ENCODE results near the gene KIF27.
"Not testable (repeated sequence)": the region's sequence is repeated elsewhere in the genome, so short reads cannot be mapped to it uniquely, and the experiment has no call there.

Gene KIF27

DNA sequence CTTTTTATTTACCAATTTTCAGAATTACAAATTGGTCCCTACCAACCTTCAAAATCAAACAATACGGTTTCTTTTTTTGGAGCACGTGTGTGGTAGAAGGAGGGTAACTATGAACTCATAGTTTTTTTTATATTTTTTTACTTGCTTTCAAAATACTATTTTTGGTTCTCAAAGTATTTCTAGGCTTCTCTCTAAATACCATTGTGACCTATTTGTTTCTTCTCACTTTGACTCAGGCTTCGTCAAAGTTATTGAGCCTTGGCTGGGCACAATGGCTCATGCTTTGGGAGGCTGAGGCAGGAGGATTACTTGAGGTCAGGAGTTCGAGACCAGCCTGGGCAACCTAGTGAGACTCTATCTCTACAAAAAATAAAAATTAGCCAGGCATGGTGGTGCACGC lies 11.6 kb upstream of the KIF27 start:
- no peak overlapping the region for H3K4me3 ChIP-seq (ENCODE audit: low read length)
- no peak for DNase-seq (ENCODE audit: low read depth)
- TF ChIP-seq, protein P1, sequence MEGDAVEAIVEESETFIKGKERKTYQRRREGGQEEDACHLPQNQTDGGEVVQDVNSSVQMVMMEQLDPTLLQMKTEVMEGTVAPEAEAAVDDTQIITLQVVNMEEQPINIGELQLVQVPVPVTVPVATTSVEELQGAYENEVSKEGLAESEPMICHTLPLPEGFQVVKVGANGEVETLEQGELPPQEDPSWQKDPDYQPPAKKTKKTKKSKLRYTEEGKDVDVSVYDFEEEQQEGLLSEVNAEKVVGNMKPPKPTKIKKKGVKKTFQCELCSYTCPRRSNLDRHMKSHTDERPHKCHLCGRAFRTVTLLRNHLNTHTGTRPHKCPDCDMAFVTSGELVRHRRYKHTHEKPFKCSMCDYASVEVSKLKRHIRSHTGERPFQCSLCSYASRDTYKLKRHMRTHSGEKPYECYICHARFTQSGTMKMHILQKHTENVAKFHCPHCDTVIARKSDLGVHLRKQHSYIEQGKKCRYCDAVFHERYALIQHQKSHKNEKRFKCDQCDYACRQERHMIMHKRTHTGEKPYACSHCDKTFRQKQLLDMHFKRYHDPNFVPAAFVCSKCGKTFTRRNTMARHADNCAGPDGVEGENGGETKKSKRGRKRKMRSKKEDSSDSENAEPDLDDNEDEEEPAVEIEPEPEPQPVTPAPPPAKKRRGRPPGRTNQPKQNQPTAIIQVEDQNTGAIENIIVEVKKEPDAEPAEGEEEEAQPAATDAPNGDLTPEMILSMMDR (conservative IDR thresholded peaks at IDR 0.05; ENCODE audit: low read depth, low read length), result no peak

GRCh38 chr9:83932011-83932410 lies 10.8 kb upstream of the KIF27 start:
- H3K4me3 ChIP-seq (ENCODE audit: low read length), result no peak overlapping the region
- TF ChIP-seq, protein P1 (conservative IDR thresholded peaks at IDR 0.05; ENCODE audit: low read depth, low read length), result no peak
- DNase-seq (ENCODE audit: low read depth), result no peak

DNA sequence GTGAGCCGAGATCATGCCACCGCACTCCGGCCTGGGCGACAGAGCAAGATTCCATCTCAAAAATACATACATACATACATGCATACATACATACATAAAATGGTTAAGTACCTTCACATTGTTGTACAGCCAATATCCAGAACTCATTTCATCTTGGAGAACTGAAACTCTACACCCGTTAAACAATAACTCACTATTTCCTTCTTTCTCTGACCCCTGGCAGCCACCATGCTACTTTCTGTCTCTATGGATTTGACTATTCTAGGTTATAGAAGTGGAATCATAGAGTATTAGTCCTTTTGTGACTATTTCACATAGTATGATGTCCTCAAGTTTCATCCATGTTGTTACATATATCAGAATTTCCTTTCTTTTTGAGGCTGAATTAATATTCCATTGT lies 9.6 kb upstream of the KIF27 start:
- DNase-seq (ENCODE audit: low read depth), result no peak
- TF ChIP-seq, protein P1 (conservative IDR thresholded peaks at IDR 0.05; ENCODE audit: low read depth, low read length), result no peak
- H3K4me3 ChIP-seq (ENCODE audit: low read length), result no peak overlapping the region

DNA sequence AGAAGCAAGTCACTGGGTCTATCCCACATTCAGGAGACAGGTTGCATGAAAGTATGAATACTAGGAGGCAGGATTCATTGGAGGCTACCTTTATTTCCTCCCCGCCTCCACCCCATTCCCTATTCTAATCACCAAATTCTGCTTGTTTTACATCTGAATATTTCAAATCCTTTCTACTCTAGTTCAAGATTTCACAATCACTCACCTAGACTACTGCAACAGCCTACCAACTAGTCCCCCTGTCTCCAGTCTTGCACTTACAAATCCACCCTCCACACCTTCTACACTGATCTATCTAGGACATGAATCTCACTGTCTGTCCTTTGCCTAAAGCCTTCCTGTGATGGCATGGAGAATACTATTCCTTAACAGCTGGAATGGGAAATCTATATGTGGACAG lies 6.4 kb upstream of the KIF27 start:
- DNase-seq (ENCODE audit: low read depth), result no peak
- no peak overlapping the region for H3K4me3 ChIP-seq (ENCODE audit: low read length)
- TF ChIP-seq, protein P1 (conservative IDR thresholded peaks at IDR 0.05; ENCODE audit: low read depth, low read length), result no peak

DNA sequence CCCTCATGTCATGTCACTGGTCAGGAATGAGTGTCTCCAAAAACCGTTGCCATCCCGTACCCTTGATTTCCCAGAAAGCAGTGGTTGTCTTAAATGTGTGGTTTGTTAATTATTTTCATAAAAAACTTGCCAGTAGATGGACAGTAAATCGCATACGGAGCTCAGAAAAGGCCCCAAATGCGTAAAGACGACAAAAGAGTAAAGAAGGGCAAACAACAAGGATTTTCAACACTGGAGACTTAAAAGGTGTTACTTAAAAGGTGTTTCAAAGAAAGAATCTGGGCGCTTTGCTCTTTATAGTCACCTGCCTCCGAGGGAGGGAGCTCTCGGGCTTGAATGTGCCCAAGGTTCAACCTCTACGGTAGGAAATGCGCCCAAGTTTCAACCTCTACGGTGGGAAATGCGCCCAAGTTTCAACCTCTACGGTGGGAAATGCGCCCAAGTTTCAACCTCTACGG lies 734 bp downstream of the KIF27 start:
- H3K4me3 ChIP-seq (ENCODE audit: low read length), result peak overlapping the region; percentile 63
- DNase-seq (ENCODE audit: low read depth), result peak; percentile 36
- TF ChIP-seq, protein P1 (conservative IDR thresholded peaks at IDR 0.05; ENCODE audit: low read depth, low read length), result peak; percentile 53

DNA sequence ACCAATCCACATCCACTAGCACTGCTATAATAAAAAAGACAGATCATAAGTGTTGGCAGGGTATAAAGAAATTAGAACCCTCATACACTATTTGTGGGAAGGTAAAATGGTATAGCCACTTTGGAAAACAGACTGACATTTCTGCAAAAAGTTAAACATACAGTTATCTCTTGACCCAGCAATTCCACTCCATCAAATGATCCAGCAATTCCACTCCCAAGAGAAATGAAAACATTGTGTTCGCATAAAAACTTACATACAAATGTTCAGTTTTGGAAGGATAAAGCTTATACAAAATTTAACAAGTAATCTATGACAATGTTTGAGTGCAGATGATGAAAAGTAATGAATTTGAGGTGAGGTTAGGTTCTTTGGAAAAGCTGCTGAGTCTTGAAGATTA lies 2.1 kb downstream of the KIF27 start:
- TF ChIP-seq, protein P1 (conservative IDR thresholded peaks at IDR 0.05; ENCODE audit: low read depth, low read length), result no peak
- DNase-seq (ENCODE audit: low read depth), result no peak
- no peak overlapping the region for H3K4me3 ChIP-seq (ENCODE audit: low read length)

DNA sequence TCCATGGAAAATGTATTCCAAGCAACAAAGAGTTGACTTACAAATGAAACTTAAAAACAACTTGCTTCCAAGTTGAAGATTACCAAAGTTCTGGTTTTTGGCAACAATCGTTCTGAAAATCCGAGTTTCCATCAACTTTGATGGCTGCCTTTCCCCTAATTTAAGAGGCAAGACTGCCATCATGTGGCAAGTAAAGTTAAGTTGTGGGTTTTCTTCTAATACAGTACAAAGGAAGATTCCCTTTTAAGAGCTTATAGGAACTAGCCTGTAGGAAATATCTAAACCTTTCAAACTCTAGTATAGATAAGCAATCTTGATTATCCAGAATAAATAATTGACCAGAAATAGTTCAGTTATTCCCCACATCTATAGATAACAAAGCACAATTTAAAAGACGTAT lies 9.0 kb downstream of the KIF27 start:
- H3K4me3 ChIP-seq (ENCODE audit: low read length); DNase-seq (ENCODE audit: low read depth): not testable (repeated sequence)
- TF ChIP-seq, protein P1 (conservative IDR thresholded peaks at IDR 0.05; ENCODE audit: low read depth, low read length), result peak; percentile 23
